ENCODE results near the gene C2orf49.
A peak's percentile ranks its signal among the peaks of the same experiment; 100 is the strongest.
"Not testable (repeated sequence)": the region's sequence is repeated elsewhere in the genome, so short reads cannot be mapped to it uniquely, and the experiment has no call there.

C2orf49 gene

GRCh38 chr2:105320651-105321215, 16.6 kb upstream of the C2orf49 start:
- DNase-seq (ENCODE audit: insufficient read length, low spot score) (no peak), FAIRE-seq (no peak)

DNA sequence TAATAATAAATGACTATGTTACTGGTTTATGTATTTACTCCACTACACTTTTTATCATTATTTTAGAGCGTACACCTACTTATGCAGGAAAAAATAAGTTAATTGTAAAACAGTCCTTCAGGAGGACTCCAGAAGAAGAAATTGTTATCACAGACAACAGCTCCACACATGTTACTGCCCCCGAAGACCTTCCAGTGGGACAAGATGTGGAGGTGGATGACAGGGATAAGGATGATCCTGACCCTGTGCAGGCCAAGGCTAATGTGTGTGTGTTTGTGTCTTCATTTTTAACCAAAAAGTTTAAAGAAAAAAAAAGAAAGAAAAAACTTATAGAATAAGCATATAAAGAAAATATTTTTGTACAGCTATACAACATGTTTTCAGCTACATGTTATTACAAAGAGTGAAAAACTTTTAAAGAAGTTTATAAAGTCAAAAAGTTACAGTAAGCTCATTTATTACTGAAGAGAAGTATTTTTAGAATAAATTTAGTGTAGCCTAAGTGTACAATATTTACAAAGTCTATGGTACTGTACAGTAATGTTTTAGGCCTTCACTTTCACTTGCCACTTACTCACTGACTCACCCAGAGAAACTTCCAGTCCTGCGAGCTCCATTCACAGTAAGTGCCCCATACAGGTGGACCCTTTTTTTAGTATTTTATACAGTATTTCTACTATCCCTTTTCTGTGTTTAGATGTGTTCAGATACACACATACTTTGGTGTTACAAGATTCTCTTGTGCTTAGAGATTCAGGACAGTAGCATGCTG, 15.3 kb upstream of the C2orf49 start:
- FAIRE-seq: peak; percentile 39
- DNase-seq (ENCODE audit: insufficient read length, low spot score): no peak

DNA sequence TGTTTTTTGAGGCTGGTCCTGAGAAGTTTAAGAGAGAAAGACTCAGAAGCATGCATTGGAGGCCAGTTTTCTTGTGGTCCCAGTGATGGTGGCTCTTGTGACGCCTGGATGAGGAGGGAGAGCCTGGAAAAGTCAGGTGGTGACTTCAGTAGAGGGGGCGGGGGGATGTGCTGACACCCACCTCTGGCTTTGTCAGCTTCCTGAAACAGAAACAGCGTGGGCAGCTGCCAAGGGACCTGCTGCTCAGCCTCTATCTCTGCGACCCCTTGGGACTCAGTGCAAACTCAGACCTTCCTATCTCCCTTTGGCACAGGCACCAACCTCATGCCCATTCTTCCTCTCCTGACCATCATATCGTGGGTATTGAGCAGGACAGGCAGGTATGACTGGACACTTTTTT, 14.2 kb upstream of the C2orf49 start:
- DNase-seq (ENCODE audit: insufficient read length, low spot score): no peak
- FAIRE-seq: no peak

DNA sequence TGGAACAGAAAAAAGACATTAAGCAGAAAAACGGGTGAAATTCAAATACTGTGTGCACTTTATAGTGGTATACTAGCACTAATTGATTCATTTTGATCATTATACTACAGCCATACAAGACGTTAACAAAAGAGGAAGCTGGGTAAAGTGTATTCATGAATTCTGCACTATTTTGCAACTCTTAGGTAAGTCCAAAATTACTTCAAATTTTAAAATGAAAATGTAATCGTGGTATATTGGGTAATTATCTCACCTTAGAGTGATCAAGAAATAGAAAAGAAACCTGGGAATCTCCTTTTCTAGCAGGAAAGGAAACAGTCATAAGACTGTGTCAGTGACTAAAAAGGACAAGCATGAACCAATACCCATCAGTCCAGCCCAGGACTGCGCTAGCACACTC, 13.2 kb upstream of the C2orf49 start:
- DNase-seq (ENCODE audit: insufficient read length, low spot score): no peak
- no peak for FAIRE-seq

DNA sequence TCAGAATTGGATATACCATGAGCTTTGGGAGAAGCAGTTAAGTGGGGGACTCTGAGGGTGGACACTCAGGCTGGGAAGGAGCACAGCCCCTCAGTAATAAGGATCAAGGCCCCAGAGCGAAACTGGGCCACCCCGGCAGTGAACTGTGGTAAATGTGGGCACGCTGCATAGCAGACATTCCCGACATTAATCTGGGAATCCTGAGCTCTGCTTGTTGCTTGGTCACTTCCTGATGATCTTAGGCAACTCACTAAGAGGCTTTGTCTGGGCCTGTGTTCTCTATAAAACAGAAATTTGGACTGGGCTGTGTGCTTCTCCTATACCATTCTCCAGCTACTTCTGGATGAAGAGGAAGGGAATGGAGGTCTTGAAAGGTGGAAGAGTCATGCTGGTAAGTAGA, 12.6 kb upstream of the C2orf49 start:
- FAIRE-seq: no peak
- no peak for DNase-seq (ENCODE audit: insufficient read length, low spot score)

DNA sequence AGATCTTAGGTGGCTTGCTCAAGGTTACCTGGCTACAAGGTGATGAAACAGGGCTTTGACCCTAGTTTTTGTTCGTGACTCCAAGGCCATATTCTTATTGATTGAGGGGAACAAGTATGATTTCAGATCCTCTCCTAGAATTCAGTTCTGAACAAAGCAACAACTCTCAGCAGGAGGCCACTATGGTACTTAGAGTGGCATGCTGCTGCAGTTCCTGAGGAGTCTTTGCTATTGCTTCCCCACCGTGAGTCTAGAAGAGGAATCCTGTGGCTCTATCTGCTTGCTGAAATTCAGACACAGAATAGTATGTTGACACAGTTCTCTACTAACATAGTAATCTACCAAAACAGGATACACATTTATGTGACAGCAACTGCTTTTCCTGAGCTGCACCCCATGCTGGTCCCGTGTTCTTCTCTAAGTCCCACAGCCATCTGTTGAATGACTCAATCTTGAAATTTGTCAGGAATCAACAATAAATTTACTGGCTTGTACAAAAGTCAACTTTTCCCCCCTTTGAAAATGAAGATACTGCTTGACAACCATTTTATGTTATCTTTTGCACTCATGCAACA, 11.9 kb upstream of the C2orf49 start:
- DNase-seq (ENCODE audit: insufficient read length, low spot score) (no peak), FAIRE-seq (no peak)

DNA sequence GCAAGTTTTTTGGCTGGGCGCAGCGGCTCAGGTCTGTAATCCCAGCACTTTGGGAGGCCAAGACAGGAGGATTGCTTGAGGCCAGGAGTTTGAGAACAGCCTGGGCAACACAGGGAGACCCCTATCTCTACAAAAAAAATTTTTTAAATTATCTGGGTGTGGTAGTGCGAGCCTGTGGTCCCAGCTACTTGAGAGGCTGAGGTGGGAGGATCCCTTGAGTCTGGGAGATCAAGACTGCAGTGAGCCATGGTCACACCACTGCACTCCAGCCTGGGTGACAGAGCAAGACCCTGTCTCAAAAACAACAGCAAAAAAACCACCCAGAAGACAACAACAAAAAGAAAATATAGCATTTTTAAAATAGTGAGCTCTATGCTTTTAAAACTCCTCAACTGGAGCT, 10.1 kb upstream of the C2orf49 start:
- DNase-seq (ENCODE audit: insufficient read length, low spot score); FAIRE-seq: not testable (repeated sequence)

DNA sequence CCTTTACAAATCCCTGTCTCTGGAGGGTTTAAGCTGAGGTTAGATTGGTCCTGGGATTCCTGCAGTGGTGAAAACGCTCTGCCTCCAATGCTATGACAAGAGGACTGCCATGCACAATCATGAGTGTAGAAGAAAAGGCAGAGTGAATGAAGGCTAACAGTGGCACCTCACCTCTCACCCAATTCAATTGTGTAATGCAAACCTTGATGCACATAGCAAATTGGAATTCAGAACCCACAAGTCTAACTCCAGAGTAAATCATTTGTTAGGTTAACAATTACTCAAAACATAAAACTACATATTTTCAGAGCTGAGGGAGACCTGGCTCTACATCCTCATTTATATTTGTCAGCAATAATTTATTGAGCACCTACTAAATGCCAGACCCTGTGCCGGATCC, 9.7 kb upstream of the C2orf49 start:
- no peak for FAIRE-seq

GRCh38 chr2:105328281-105329196, 8.8 kb upstream of the C2orf49 start:
- DNase-seq (ENCODE audit: insufficient read length, low spot score) (peak; percentile 19), FAIRE-seq (peak; percentile 74)

More for the DNA sequence above, 9.7 kb upstream of the C2orf49 start:
- no peak for DNase-seq (ENCODE audit: insufficient read length, low spot score)

DNA sequence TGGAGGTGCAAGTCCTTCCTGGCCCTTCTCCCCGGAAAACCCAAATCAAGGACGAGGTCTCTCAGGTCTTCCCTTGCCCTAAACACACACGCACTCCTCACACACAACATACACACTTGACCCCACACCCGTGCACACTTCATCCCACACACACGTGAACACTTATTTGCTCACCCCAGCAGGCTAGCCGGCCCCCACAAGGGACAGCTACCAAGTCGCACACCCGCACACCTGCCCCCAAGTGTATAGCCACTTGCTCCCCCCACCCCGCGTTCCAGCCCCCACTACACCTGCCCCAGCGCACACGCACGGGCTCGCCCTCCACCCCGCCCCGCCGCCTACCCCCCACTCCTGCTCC, 8.2 kb upstream of the C2orf49 start:
- DNase-seq (ENCODE audit: insufficient read length, low spot score): peak; percentile 23
- FAIRE-seq: no peak

- FAIRE-seq (no peak), DNase-seq (ENCODE audit: insufficient read length, low spot score) (peak; percentile 79)
Measured at GRCh38 chr2:105329561-105330495, 7.5 kb upstream of the C2orf49 start, which contains the start of gene TGFBRAP1. Gene TGFBRAP1, minus strand, starts transcription at chr2:105329735. Its CDS starts 21,434 bp downstream, at chr2:105308301.

GRCh38 chr2:105330681-105331375, 6.5 kb upstream of the C2orf49 start:
- no peak for DNase-seq (ENCODE audit: insufficient read length, low spot score)
- FAIRE-seq: no peak

DNA sequence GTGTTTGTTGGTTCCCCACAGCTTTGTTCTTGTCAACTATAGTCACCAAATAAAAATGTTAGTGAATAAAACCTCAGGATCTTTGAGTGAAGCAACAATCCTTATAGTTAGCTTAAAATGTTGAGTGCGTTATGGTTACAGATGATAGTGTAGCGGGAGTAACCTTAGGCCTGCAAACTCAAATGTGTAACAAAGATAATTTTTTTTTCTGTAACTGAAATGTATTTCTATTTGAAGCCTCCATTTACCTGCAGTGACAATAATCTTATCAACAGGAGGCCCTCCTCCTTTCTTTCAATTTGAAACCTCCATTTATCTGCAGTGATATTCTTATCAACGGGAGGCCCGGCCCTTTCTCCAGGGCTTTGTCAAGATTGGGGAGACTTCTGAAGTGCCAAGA, 3.1 kb upstream of the C2orf49 start:
- FAIRE-seq: no peak
- DNase-seq (ENCODE audit: insufficient read length, low spot score): no peak

DNA sequence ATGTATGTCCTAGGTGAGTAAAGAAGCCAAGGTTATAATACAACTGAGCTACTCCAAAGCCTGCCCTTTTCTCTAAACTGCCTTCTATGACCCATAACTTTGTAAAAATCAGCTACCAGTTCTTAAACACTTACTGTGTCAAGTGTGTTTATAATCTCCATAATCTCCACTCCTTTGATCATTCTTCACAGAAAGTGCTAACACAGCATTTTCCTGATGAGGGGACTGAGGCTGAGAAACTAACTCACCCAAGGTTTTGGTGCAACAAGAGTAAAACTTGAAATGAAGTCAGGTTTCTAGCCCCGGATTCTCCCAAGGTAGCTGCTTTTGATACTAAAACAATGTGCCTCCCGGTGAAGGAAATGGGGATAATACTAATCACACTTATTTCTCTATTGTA, 1.9 kb upstream of the C2orf49 start:
- FAIRE-seq: no peak
- DNase-seq (ENCODE audit: insufficient read length, low spot score): no peak

DNA sequence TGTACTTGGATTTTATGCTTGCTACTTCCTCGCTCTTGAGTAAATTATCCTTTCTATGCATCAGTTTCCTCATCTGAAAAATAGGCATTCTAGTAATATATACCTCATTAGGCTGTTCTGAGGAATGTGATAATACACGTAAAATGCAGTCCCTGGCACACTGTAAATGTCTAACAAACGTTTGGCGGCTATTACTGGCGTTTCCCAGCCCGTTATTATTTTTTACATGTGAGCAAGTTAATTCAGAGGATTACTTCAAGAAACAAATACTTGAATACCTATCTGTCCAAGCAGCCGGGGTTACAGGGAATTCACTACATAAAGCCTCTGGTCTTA, 586 bp upstream of the C2orf49 start:
- FAIRE-seq: no peak
- DNase-seq (ENCODE audit: insufficient read length, low spot score): no peak

DNA sequence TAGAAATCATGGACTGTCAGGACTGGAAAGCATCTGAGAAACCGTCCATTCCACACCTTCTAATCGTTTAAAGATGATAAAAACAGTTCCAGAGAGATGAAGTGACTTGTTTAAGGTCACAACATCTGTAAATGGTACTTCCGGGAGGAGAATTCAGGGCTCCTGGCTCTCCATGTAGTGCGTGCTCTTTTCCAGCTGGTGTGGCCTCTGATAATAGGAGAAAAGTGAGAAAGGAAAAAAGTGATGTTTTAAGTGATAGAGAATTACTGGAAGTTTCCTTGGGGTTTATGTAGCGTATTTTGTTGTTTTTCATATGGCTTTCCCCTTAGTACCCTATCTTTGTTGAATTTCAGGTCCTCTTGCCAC, 663 bp downstream of the C2orf49 start:
- FAIRE-seq: peak; percentile 14
- no peak for DNase-seq (ENCODE audit: insufficient read length, low spot score)

- DNase-seq (ENCODE audit: insufficient read length, low spot score) (no peak), FAIRE-seq (no peak)
Measured at GRCh38 chr2:105339414-105339813, 2.1 kb downstream of the C2orf49 start.

DNA sequence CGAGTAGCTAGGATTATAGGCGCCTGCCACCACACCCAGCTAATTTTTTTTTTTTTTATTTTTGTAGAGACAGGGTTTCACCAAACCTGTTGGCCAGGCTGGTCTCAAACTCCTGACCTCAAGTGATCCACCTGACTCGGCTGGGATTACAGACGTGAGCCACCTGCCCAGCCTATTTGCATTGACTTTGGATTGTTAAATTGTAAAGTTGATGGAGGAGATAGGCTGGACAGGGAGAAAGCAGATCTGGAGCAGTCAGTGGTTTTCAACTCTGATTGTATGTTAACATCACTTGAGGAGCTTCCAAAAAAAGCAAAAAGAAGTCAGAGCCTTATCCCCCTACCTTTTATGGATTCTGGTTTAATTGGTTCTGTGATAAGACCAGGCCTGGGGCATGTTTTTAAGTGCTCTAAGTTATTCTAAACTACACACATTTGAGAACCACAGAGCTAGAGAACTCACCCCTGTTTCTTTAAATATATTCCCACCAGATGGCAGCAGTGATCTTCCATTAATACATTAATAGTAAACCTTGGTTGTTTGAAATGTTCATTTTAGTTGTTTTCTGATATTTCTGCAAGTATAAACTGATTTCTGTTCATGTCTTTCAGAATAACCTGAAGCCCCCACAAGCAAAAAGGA, 7.5 kb downstream of the C2orf49 start:
- FAIRE-seq (peak; percentile 70), DNase-seq (ENCODE audit: insufficient read length, low spot score) (no peak)

- DNase-seq (ENCODE audit: insufficient read length, low spot score) (no peak), FAIRE-seq (no peak)
Measured at GRCh38 chr2:105357122-105357521, 19.8 kb downstream of the C2orf49 start.
